ENCODE results near the gene ZNF888.
"Not testable (repeated sequence)": the region's sequence is repeated elsewhere in the genome, so short reads cannot be mapped to it uniquely, and the experiment has no call there.

The ZNF888 gene

DNA sequence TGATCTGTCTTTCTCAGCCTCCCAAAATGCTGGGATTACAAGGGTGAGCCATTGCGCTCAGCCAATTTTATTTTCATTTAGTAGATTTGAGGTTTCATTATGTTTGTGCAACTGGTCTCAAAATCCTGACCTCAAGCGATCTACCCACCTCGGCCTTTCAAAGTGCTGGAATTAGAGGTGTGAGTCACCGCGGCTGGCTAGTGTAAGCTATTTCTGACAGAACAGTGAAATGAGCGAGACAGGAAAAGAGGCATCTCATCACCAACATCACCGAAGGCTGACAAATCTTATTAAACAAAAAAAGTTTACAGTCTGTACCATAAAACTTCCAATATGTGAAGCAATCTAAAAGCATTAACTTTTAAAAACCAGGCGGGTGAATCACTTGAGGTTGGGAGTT, 12.2 kb upstream of the ZNF888 start:
- H3K27me3 Mint-ChIP-seq, result no peaks in the 10 kb centered on the region
- H3K27ac Mint-ChIP-seq, result no peak overlapping the region
- no peaks in the 10 kb centered on the region for H3K9me3 Mint-ChIP-seq
- no peak overlapping the region for H3K4me3 Mint-ChIP-seq
- H3K36me3 Mint-ChIP-seq (ENCODE audit: insufficient read depth), result peaks cover 18% of the 10 kb centered on the region
- DNase-seq, result no peak
- H3K4me1 Mint-ChIP-seq (ENCODE audit: low read depth in 2 of 2), result peaks cover 13 to 19% of the 10 kb centered on the region in 2 donors
- ATAC-seq (replicated peaks), result no peak

DNA sequence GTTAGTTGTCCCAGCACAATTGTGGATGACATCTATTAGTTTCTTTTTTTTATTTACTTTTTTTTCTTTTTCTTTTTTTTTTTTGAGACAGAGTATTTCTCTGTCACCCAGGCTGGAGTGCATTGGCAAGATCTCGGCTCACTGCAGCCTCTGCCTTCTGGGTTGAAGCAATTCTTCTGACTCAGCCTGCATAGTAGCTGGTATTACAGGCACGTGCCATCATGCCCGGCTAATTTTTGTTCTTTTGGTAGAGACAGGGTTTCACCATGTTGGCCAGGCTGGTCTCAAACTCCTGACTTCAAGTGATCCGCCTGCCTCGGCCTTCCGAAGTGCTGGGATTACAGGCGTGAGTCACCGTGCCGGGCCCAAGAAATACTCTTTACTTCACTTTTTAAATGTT, 1.4 kb upstream of the ZNF888 start:
- not testable (repeated sequence) for H3K9me3 Mint-ChIP-seq; H3K27me3 Mint-ChIP-seq; DNase-seq; ATAC-seq (replicated peaks); H3K4me3 Mint-ChIP-seq
- H3K4me1 Mint-ChIP-seq (ENCODE audit: low read depth in 2 of 2), result peaks cover 13 to 18% of the 10 kb centered on the region in 2 donors
- H3K27ac Mint-ChIP-seq, result peak overlapping the region in 1 of 2 donors; percentile 16
- peaks cover 29% of the 10 kb centered on the region for H3K36me3 Mint-ChIP-seq (ENCODE audit: insufficient read depth)

GRCh38 chr19:52923778-52924593, 758 bp upstream of the ZNF888 start:
- Mint-ChIP-seq H3K27ac (peak overlapping the region in 1 of 2 donors; percentile 16), H3K36me3 (ENCODE audit: insufficient read depth) (peaks cover 23% of the 10 kb centered on the region), H3K27me3 (no peaks in the 10 kb centered on the region), H3K9me3 (no peaks in the 10 kb centered on the region), H3K4me1 (ENCODE audit: low read depth in 2 of 2) (peaks cover 13 to 18% of the 10 kb centered on the region in 2 donors), H3K4me3 (peak overlapping the region; percentile 78 to 89)
- ATAC-seq (replicated peaks) (no peak), DNase-seq (no peak)

DNA sequence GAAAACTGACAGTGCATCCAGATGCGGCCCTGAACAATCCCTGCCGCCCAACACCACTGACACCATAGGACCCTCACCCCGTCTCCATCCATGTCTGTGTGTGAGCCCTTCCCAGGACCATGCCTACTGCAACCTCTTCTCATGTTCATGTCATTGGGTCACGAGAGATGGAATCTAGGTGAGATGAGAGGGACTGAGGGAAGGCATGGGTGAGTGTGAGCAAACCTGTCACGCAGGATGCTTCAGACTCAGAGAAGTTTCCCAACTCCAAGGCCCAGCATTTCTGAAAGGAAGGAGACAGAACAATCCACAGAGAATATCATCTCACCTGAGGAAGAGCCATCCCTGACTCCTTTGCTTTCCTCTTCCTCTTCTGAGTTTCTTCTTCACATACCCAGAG, 5.7 kb downstream of the ZNF888 start:
- peaks cover 17% of the 10 kb centered on the region for H3K36me3 Mint-ChIP-seq (ENCODE audit: insufficient read depth)
- H3K4me1 Mint-ChIP-seq (ENCODE audit: low read depth in 2 of 2), result peaks cover 14 to 16% of the 10 kb centered on the region in 2 donors
- H3K4me3 Mint-ChIP-seq, result no peak overlapping the region
- ATAC-seq (replicated peaks) (no peak), DNase-seq (no peak)
- no peaks in the 10 kb centered on the region for H3K27me3 Mint-ChIP-seq
- no peak overlapping the region for H3K27ac Mint-ChIP-seq
- H3K9me3 Mint-ChIP-seq, result no peaks in the 10 kb centered on the region

GRCh38 chr19:52910648-52911047, 12.6 kb downstream of the ZNF888 start:
- no peak overlapping the region for H3K4me3 Mint-ChIP-seq
- peaks cover 33% of the 10 kb centered on the region for H3K36me3 Mint-ChIP-seq (ENCODE audit: insufficient read depth)
- H3K27me3 Mint-ChIP-seq, result no peaks in the 10 kb centered on the region
- ATAC-seq (replicated peaks) (no peak), DNase-seq (no peak)
- no peak overlapping the region for H3K27ac Mint-ChIP-seq
- no peaks in the 10 kb centered on the region for H3K4me1 Mint-ChIP-seq (ENCODE audit: low read depth in 2 of 2)
- peaks cover 7 to 20% of the 10 kb centered on the region in 2 donors for H3K9me3 Mint-ChIP-seq

DNA sequence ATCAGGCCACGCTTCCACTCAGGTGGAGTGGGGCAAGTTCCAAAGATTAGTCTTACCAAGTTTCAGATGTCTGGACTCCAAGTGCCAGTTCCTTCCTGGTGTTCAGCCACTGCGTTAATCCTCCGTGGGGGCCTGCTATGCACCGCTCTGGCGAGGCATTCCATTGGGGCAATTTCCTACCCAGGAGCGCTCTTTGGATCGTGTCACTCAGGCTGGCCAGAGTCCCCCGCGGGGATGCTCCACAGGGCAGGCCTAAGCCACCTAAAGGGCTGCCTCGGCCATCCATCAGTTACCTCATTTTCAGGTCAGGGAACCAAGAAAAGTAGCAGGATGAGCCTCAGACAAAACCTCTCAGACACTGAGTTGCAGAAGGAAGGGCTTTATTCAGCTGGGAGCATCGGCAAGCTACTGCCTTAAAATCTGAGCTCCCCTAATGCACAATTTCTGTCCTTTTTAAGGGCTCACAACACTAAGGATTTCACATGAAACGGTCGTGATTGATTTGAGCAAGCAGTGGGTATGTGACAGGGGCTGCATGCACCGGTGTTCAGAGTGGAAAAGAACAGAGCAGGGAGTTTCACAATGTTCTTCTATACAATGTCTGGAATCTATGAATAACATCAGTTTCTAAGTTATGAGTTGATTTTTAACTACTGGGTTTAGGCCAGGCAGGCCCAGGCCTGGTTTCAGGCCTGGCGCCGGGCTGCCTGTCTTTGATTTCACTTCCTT, 19.0 kb downstream of the ZNF888 start:
- not testable (repeated sequence) for H3K27me3 Mint-ChIP-seq; H3K27ac Mint-ChIP-seq; H3K4me3 Mint-ChIP-seq; DNase-seq; ATAC-seq (replicated peaks); H3K4me1 Mint-ChIP-seq (ENCODE audit: low read depth in 2 of 2)
- Mint-ChIP-seq H3K9me3 (peaks cover 7 to 20% of the 10 kb centered on the region in 2 donors), H3K36me3 (ENCODE audit: insufficient read depth) (peaks cover 10% of the 10 kb centered on the region)

DNA sequence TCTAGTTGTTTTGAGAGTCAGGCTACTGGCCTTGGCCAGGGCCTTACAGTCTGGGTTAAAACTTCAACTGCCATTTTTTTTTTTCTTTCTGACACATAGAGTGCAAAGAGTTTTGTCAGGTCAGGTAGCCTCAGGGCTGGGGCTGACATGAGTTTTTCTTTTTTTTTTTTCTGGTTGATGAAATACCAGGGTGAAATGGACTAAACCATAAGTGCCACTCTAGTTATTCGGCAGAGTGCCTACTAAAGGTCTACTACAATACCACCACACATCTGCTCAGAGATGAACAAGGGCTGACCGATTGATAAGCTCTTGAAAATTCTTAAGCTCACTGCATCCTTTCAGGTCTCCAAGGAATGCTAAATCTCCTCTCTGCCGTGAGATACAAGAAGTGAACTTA, 21.4 kb downstream of the ZNF888 start:
- H3K27ac Mint-ChIP-seq, result no peak overlapping the region
- H3K4me1 Mint-ChIP-seq (ENCODE audit: low read depth in 2 of 2), result peaks cover 5 to 9% of the 10 kb centered on the region in 2 donors
- no peak overlapping the region for H3K4me3 Mint-ChIP-seq
- DNase-seq, result no peak
- no peaks in the 10 kb centered on the region for H3K27me3 Mint-ChIP-seq
- no peak for ATAC-seq (replicated peaks)
- H3K36me3 Mint-ChIP-seq (ENCODE audit: insufficient read depth), result no peaks in the 10 kb centered on the region
- H3K9me3 Mint-ChIP-seq, result peaks cover 5 to 9% of the 10 kb centered on the region in 2 donors

GRCh38 chr19:52898596-52898995, 24.6 kb downstream of the ZNF888 start:
- Mint-ChIP-seq H3K4me3 (peak overlapping the region; percentile 24 to 89), H3K4me1 (ENCODE audit: low read depth in 2 of 2) (peaks cover 12 to 17% of the 10 kb centered on the region in 2 donors)
- not testable (repeated sequence) for ATAC-seq (replicated peaks); DNase-seq; H3K9me3 Mint-ChIP-seq; H3K36me3 Mint-ChIP-seq (ENCODE audit: insufficient read depth); H3K27ac Mint-ChIP-seq; H3K27me3 Mint-ChIP-seq

- Mint-ChIP-seq H3K27ac (peak overlapping the region in 1 of 2 donors; percentile 89), H3K27me3 (no peaks in the 10 kb centered on the region), H3K4me1 (ENCODE audit: low read depth in 2 of 2) (peaks cover 12 to 17% of the 10 kb centered on the region in 2 donors), H3K4me3 (peak overlapping the region; percentile 88 to 89), H3K9me3 (no peaks in the 10 kb centered on the region), H3K36me3 (ENCODE audit: insufficient read depth) (peaks cover 10% of the 10 kb centered on the region)
- DNase-seq (no peak), ATAC-seq (replicated peaks) (no peak)
Measured at GRCh38 chr19:52898101-52898500, 25.1 kb downstream of the ZNF888 start.

DNA sequence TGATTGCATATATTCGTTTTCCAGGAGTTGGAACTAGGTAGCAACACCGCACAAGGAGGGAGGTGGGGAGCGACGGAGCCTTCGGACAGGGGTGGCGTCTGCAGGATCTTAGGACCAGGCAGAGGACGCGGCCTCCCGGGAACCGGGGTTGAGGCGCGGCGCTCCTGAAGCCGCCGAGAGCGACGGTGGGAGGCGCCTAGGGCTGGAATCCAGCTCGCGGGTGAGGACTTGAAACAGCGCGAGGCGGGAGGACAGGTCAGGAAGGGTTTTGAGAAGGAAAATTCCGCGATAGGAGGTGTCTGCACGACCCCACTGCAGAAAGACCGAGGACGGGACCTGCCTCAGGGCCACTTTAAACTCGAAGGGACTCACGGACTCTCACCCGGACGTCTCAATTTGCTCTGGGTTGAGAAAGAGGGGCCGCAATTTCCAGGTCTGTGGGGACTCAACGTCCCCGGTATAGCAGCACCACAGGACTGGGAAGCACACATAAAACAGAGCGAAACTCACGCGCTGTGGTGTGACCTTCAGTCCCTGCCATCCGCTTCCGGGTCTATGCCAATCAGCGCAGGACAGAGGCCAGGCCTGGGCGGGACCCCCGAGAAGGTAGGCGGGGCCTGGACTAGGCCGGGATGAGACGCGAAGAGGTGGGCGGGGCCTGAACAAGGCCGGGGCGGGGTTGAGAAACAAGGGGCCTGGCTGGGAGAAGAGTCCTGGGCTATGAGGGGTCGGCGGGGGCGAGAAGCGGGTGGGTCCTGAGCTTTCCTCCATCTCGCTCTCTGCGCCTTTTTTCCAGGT, 25.9 kb downstream of the ZNF888 start, which contains the start of gene ZNF320:
Gene ZNF320, minus strand, starts transcription at position 498 of the 798 bp plus-strand sequence. CDS start 7,380 bp downstream, outside the sequence.
- H3K36me3 Mint-ChIP-seq (ENCODE audit: insufficient read depth), result peaks cover 10% of the 10 kb centered on the region
- peak within 1 kb of the TSS; percentile 88 to 89 for H3K4me3 Mint-ChIP-seq
- peak; percentile 86 to 92 (median 91) for DNase-seq
- no peaks in the 10 kb centered on the region for H3K9me3 Mint-ChIP-seq
- peak; percentile 100 for ATAC-seq (replicated peaks)
- H3K27me3 Mint-ChIP-seq, result no peaks in the 10 kb centered on the region
- peak within 1 kb of the TSS; percentile 85 to 89 for H3K27ac Mint-ChIP-seq
- H3K4me1 Mint-ChIP-seq (ENCODE audit: low read depth in 2 of 2), result peaks cover 12 to 20% of the 10 kb centered on the region in 2 donors

- Mint-ChIP-seq H3K9me3 (no peaks in the 10 kb centered on the region), H3K4me1 (ENCODE audit: low read depth in 2 of 2) (peaks cover 13 to 21% of the 10 kb centered on the region in 2 donors), H3K27ac (peak overlapping the region; percentile 85 to 89), H3K4me3 (peak overlapping the region; percentile 88 to 89), H3K27me3 (no peaks in the 10 kb centered on the region), H3K36me3 (ENCODE audit: insufficient read depth) (peaks cover 10% of the 10 kb centered on the region)
- ATAC-seq (replicated peaks) (no peak), DNase-seq (no peak)
Measured at GRCh38 chr19:52896431-52897137, 26.6 kb downstream of the ZNF888 start.

DNA sequence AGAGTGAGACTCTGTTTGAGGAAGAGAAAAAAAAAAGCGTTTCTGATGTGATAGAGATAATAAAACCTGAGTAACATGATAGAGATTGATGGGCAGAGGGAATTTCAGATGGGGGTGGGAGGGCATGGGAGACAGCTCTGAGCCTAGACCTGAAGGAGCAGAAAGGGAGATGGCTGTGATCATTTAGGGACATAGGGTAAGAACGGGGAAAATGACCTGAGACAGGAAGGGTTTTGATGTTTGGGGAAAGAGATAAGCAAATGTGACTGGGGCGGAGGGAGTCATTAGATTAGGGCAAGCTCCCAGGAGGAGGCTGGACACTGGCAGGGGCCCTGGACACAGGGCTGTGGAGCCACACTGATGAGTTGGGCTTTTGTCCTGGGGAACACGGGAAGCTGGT, 31.9 kb downstream of the ZNF888 start:
- H3K4me3 Mint-ChIP-seq, result no peak overlapping the region
- DNase-seq (no peak), ATAC-seq (replicated peaks) (no peak)
- H3K27me3 Mint-ChIP-seq, result no peaks in the 10 kb centered on the region
- H3K4me1 Mint-ChIP-seq (ENCODE audit: low read depth in 2 of 2), result peaks cover 9% of the 10 kb centered on the region in 2 donors
- peaks cover 56% of the 10 kb centered on the region for H3K36me3 Mint-ChIP-seq (ENCODE audit: insufficient read depth)
- H3K27ac Mint-ChIP-seq, result peak overlapping the region in 1 of 2 donors; percentile 75
- peaks cover 0 to 5% of the 10 kb centered on the region in 2 donors for H3K9me3 Mint-ChIP-seq
